Endothelial cell (in vitro differentiated cells): ENCODE measurements around the gene LY9. TPM values are rescaled to one million over a fixed set of nuclear protein-coding genes. Genes with fewer than 3 reads are reported as not detected.

ENCODE experiments used
- DNase-seq: peaks from one replicate; pipeline ENCODE4 v3.0.0; 2021; ENCODE audit warnings: low spot score
- H3K27ac Mint-ChIP-seq: one replicate; pipeline ENCODE4 v1.8.0; 2021; ENCODE audit warnings: mixed read lengths, inconsistent platforms; ENCODE audit not compliant: unreplicated experiment
- H3K27me3 Mint-ChIP-seq: one replicate; pipeline ENCODE4 v1.8.0; 2021; ENCODE audit warnings: mild to moderate bottlenecking, moderate library complexity, mixed read lengths, inconsistent platforms; ENCODE audit not compliant: unreplicated experiment
- H3K36me3 Mint-ChIP-seq: one replicate; pipeline ENCODE4 v1.8.0; 2021; ENCODE audit warnings: mild to moderate bottlenecking, low read depth, mixed read lengths, inconsistent platforms; ENCODE audit not compliant: unreplicated experiment
- H3K4me1 Mint-ChIP-seq: one replicate; pipeline ENCODE4 v1.8.0; 2021; ENCODE audit warnings: mild to moderate bottlenecking, mixed read lengths, inconsistent platforms; ENCODE audit not compliant: unreplicated experiment
- H3K4me3 Mint-ChIP-seq: one replicate; pipeline ENCODE4 v1.8.0; 2021; ENCODE audit warnings: mild to moderate bottlenecking, mixed read lengths, inconsistent platforms; ENCODE audit not compliant: unreplicated experiment
- H3K9me3 Mint-ChIP-seq: one replicate; pipeline ENCODE4 v1.8.0; 2021; ENCODE audit warnings: mixed read lengths, inconsistent platforms; ENCODE audit not compliant: unreplicated experiment
- total RNA-seq: library from RNA; stranded (reverse); fragmentation: NEBNext Ultra II Directional; extraction: Animal tissue kit (Norgen Biotek cat#: 25700); gene quantifications from one replicate; pipeline ENCODE4 v1.2.1, GENCODE V29; 2021; ENCODE audit not compliant: unreplicated experiment
- TF ChIP-seq, protein P1 (sequence below): fragments of 200-600 bp; sonication (generic); IDR thresholded peaks from one replicate; pipeline ENCODE4 v1.5.0; 2021; ENCODE audit warnings: antibody characterized with exemption; ENCODE audit not compliant: unreplicated experiment

LY9 gene
- total RNA-seq, 1 donor from 2014 or later = not detected

- TF ChIP-seq, protein P1, sequence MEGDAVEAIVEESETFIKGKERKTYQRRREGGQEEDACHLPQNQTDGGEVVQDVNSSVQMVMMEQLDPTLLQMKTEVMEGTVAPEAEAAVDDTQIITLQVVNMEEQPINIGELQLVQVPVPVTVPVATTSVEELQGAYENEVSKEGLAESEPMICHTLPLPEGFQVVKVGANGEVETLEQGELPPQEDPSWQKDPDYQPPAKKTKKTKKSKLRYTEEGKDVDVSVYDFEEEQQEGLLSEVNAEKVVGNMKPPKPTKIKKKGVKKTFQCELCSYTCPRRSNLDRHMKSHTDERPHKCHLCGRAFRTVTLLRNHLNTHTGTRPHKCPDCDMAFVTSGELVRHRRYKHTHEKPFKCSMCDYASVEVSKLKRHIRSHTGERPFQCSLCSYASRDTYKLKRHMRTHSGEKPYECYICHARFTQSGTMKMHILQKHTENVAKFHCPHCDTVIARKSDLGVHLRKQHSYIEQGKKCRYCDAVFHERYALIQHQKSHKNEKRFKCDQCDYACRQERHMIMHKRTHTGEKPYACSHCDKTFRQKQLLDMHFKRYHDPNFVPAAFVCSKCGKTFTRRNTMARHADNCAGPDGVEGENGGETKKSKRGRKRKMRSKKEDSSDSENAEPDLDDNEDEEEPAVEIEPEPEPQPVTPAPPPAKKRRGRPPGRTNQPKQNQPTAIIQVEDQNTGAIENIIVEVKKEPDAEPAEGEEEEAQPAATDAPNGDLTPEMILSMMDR = peak; percentile 87
- Mint-ChIP-seq H3K27me3 (peaks cover 2% of the 10 kb centered on the region), H3K9me3 (no peaks in the 10 kb centered on the region), H3K27ac (no peak overlapping the region), H3K4me3 (no peak overlapping the region), H3K36me3 (no peaks in the 10 kb centered on the region), H3K4me1 (peaks cover 35% of the 10 kb centered on the region)
- DNase-seq = peak; percentile 58
These were observed 39.1 kb downstream of the LY9 start for GRCh38 chr1:160834945-160835565.

DNA sequence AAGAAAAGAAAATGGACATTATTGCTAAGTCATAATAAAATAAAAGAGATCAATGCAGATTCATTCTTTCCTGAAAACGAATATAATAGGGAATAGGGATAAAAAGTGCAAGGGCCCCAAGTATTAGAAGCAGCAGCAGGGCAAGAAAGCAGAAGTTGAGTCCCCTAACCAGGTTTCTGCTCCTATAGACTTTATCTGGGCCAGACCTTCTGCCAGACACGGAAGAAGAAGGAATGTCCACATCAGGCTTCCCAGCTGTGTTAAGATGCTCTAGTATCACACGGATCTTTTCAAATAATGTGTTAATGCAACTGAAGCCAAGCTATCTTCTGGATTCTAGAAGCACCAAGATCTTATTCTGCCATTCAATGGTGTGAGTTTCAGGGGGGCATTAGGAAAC is 39.8 kb downstream of the LY9 start:
- peaks cover 33% of the 10 kb centered on the region for H3K4me1 Mint-ChIP-seq
- no peak for DNase-seq
- no peaks in the 10 kb centered on the region for H3K36me3 Mint-ChIP-seq
- H3K4me3 Mint-ChIP-seq = no peak overlapping the region
- peaks cover 2% of the 10 kb centered on the region for H3K27me3 Mint-ChIP-seq
- TF ChIP-seq, protein P1 = no peak
- H3K27ac Mint-ChIP-seq = no peak overlapping the region
- no peaks in the 10 kb centered on the region for H3K9me3 Mint-ChIP-seq

DNA sequence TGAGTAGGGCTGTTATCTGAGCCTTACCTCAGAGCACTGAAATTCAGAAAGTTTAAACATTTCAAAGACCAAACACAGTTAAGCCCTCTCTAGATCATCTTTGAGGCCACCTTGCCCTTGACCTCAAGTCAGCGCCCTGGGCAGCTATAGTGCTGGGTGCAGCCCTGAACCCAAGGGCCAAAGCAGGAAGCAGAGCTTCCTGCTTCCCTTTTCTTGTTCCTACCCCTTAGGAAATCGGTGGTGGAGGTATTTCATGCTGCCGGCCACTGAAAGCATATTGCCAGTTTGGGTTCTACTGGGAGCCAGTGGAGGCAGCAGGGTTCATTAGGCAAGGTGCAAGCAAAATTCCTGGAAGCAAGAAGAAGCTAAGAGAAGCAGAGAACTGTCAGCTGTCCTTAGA is 40.6 kb downstream of the LY9 start:
- TF ChIP-seq, protein P1 = no peak
- H3K9me3 Mint-ChIP-seq = no peaks in the 10 kb centered on the region
- peak overlapping the region; percentile 43 for H3K27ac Mint-ChIP-seq
- H3K36me3 Mint-ChIP-seq = no peaks in the 10 kb centered on the region
- peaks cover 2% of the 10 kb centered on the region for H3K27me3 Mint-ChIP-seq
- no peak for DNase-seq
- H3K4me3 Mint-ChIP-seq = no peak overlapping the region
- peaks cover 33% of the 10 kb centered on the region for H3K4me1 Mint-ChIP-seq

GRCh38 chr1:160836981-160837557 is 41.1 kb downstream of the LY9 start:
- H3K4me1 Mint-ChIP-seq = peaks cover 33% of the 10 kb centered on the region
- no peak for DNase-seq
- H3K4me3 Mint-ChIP-seq = no peak overlapping the region
- TF ChIP-seq, protein P1 = no peak
- no peaks in the 10 kb centered on the region for H3K36me3 Mint-ChIP-seq
- peak overlapping the region; percentile 43 for H3K27ac Mint-ChIP-seq
- no peaks in the 10 kb centered on the region for H3K9me3 Mint-ChIP-seq
- peaks cover 2% of the 10 kb centered on the region for H3K27me3 Mint-ChIP-seq

DNA sequence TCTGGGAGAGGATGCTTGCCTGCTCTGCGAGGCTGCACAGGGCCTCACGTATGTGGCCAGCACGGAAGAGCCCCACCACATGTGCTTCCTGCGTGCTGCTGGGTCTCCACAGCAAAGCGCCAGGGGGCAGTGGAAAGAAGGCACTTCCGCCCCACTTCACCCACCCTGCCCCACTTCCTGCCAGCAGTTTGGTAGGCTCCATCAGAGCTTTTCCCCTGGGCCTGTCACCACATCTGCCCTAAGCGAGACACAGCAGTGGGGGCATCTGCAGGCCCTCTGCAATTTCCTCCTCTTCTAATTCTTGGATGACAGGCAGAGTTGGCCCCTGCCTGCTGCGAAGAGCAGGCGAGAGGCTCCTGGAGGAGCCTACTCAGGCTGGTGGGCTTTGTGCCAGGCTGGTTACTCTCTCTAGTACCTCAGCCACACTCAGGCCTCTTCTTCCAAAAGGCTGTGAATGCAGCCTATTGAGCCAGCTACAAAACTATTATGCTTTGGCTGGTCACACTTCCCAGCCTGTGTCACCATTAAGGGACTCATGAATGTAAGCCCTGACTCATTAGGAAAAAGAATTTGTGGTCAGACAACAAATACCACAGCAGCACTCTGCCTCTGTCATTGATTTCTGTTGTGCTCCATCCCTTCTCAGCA is 41.7 kb downstream of the LY9 start:
- Mint-ChIP-seq H3K4me3 (no peak overlapping the region), H3K36me3 (no peaks in the 10 kb centered on the region), H3K27ac (no peak overlapping the region), H3K9me3 (no peaks in the 10 kb centered on the region), H3K27me3 (peaks cover 2% of the 10 kb centered on the region), H3K4me1 (peaks cover 33% of the 10 kb centered on the region)
- DNase-seq = no peak
- TF ChIP-seq, protein P1 = no peak
